Measurements from ENCODE around the gene PANX1. TPM values are rescaled to one million over a fixed set of nuclear protein-coding genes. Genes with fewer than 3 reads are reported as not detected.

Gene PANX1
- total RNA-seq, 1 donor from 2014 or later = 19.9 TPM

DNA sequence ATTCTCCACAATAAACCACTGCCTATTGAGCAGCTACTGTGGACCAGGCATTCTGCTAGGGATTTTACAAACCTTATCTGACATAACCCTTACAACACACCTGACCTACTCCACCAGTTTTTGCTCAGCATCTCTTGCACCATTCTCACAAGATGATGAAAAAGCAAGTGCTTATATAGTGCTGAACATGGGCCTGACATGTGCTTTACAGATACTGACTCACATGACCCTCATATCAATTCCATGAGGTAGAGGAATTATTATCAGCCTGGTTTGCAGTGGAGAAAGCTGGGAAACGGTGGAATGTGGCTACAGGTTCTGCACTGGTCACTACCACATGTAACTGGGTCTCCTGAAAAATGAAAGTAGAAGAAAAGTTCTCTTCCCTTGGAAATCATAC lies 37.5 kb upstream of the PANX1 start:
- Histone ChIP-seq H3K9me3 (replicated peaks) (peaks cover 21% of the 10 kb centered on the region), H3K4me3 (no peak overlapping the region), H3K36me3 (no peaks in the 10 kb centered on the region), H3K27me3 (ENCODE audit: low read depth) (no peaks in the 10 kb centered on the region), H3K4me1 (no peaks in the 10 kb centered on the region), H3K27ac (replicated peaks) (no peak overlapping the region)
- no peak for DNase-seq
- TF ChIP-seq, protein P1, sequence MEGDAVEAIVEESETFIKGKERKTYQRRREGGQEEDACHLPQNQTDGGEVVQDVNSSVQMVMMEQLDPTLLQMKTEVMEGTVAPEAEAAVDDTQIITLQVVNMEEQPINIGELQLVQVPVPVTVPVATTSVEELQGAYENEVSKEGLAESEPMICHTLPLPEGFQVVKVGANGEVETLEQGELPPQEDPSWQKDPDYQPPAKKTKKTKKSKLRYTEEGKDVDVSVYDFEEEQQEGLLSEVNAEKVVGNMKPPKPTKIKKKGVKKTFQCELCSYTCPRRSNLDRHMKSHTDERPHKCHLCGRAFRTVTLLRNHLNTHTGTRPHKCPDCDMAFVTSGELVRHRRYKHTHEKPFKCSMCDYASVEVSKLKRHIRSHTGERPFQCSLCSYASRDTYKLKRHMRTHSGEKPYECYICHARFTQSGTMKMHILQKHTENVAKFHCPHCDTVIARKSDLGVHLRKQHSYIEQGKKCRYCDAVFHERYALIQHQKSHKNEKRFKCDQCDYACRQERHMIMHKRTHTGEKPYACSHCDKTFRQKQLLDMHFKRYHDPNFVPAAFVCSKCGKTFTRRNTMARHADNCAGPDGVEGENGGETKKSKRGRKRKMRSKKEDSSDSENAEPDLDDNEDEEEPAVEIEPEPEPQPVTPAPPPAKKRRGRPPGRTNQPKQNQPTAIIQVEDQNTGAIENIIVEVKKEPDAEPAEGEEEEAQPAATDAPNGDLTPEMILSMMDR (IDR thresholded peaks at IDR 0.05; ENCODE audit: borderline replicate concordance) = no peak
- intact Hi-C loops (cut with micrococcal nuclease) = no loop called here

DNA sequence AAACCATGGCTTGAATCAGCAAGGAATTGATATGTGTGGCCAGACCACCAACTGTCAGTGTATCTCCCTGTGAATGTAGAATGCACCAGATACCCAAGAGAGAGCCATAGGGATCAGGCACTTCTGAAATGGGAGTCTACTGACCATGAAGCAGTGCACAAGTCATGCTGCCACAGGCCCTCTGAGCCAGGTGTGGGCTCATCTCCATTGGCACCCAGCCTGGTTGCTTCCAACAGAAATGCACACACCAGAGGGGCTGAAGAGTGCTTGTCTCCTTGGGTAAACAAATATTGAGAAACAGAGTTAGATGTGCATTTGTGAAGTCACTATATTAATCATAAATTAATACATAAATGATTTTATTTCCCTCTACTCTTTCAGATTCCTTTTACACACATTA lies 28.4 kb upstream of the PANX1 start:
- DNase-seq = no peak
- H3K27ac ChIP-seq (replicated peaks) = no peak overlapping the region
- no peak overlapping the region for H3K4me3 ChIP-seq
- no peaks in the 10 kb centered on the region for H3K4me1 ChIP-seq
- no peaks in the 10 kb centered on the region for H3K36me3 ChIP-seq
- peaks cover 34% of the 10 kb centered on the region for H3K9me3 ChIP-seq (replicated peaks)
- intact Hi-C loops (cut with micrococcal nuclease) = no loop called here
- H3K27me3 ChIP-seq (ENCODE audit: low read depth) = no peaks in the 10 kb centered on the region
- TF ChIP-seq, protein P1 (IDR thresholded peaks at IDR 0.05; ENCODE audit: borderline replicate concordance) = no peak

DNA sequence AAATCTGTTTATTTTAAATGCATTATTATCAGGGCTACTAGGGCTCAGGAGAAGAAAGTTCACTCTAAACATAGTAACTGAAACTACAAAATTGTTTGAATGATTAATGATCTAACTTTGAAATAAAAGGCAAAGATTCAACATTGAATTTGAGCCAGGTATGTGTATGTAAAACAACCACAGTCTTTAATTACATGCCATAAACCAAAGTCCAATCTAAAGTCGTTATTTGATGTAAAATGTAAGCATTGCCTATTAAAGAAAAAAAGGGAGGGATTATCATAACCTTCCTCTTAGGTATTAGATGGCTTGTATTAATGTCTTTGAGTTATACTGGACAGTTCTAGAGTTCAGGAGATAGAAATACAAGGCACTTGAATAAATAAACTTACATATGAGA lies 25.2 kb upstream of the PANX1 start:
- Histone ChIP-seq H3K4me1 (peaks cover 5% of the 10 kb centered on the region), H3K27me3 (ENCODE audit: low read depth) (no peaks in the 10 kb centered on the region), H3K27ac (replicated peaks) (no peak overlapping the region), H3K4me3 (no peak overlapping the region), H3K36me3 (no peaks in the 10 kb centered on the region), H3K9me3 (replicated peaks) (peaks cover 16% of the 10 kb centered on the region)
- intact Hi-C loops (cut with micrococcal nuclease) = no loop called here
- TF ChIP-seq, protein P1 (IDR thresholded peaks at IDR 0.05; ENCODE audit: borderline replicate concordance) = no peak
- no peak for DNase-seq

DNA sequence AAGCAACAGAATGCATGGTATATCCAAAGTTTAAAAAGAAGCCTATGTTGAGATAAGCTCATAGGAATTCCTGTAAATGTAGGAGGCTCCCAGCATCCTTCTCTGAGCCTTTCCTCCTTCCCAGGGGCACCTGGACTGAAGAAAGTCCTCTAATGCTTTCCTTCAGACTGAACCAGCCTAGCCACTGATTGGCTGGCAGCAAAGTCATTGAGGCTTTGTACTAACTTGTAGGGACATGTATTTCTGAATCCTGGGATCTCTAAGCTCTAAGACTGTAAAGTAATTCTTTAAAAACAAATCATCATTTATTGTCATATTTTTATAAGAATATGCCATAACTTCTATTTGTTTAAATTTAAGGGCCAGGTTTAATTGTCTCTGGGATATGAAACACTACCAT lies 23.9 kb upstream of the PANX1 start:
- Histone ChIP-seq H3K9me3 (replicated peaks) (peaks cover 19% of the 10 kb centered on the region), H3K36me3 (no peaks in the 10 kb centered on the region), H3K4me3 (no peak overlapping the region), H3K27ac (replicated peaks) (no peak overlapping the region), H3K4me1 (peaks cover 5% of the 10 kb centered on the region), H3K27me3 (ENCODE audit: low read depth) (no peaks in the 10 kb centered on the region)
- TF ChIP-seq, protein P1 (IDR thresholded peaks at IDR 0.05; ENCODE audit: borderline replicate concordance) = no peak
- intact Hi-C loops (cut with micrococcal nuclease) = no loop called here
- no peak for DNase-seq

DNA sequence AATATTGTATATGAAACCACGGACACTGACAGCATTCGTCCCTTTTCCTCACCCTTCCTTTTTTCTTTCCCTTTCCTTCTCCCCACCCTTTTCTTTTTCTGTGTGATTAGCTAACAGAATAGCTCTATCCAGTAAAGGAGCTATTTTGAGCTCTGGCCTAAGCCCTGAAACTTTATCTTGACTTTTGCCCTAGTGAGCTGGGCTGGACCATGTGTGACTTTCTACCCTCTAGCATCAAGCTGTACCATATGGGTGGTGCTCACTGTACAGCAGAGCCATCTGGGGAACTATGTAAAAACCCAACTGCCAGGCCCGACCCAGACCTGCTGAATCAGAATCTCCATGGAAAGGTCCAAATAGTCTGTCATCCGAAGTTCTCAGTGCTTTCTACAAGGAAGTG lies 21.9 kb upstream of the PANX1 start:
- TF ChIP-seq, protein P1 (IDR thresholded peaks at IDR 0.05; ENCODE audit: borderline replicate concordance) = no peak
- Histone ChIP-seq H3K9me3 (replicated peaks) (peaks cover 20% of the 10 kb centered on the region), H3K27me3 (ENCODE audit: low read depth) (no peaks in the 10 kb centered on the region), H3K27ac (replicated peaks) (peak overlapping the region; percentile 65), H3K4me1 (peaks cover 13% of the 10 kb centered on the region), H3K36me3 (no peaks in the 10 kb centered on the region), H3K4me3 (no peak overlapping the region)
- DNase-seq = no peak
- intact Hi-C loops (cut with micrococcal nuclease) = no loop called here

DNA sequence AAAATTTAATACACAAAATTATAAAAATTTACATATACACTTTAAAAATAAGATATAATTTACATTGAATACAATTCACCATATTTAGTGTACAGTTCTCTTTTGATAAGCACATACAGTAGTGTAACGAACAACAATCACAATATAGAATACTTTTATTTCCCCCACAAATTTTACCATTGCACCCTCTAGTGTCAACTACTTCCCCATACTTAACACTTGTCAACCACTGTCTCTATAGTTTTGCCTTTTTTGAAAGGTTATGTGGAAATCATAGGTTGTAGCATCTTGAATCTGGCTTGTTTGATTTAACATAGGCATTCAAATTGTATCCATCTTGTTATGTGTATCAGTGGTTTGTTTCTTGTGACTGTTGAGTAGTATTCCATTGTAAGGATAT lies 21.3 kb upstream of the PANX1 start:
- no peak for DNase-seq
- no peak overlapping the region for H3K27ac ChIP-seq (replicated peaks)

More for the DNA sequence above, 21.3 kb upstream of the PANX1 start:
- intact Hi-C loops (cut with micrococcal nuclease) = no loop called here
- TF ChIP-seq, protein P1 (IDR thresholded peaks at IDR 0.05; ENCODE audit: borderline replicate concordance) = no peak
- Histone ChIP-seq H3K4me1 (peaks cover 19% of the 10 kb centered on the region), H3K9me3 (replicated peaks) (peaks cover 20% of the 10 kb centered on the region), H3K36me3 (no peaks in the 10 kb centered on the region), H3K27me3 (ENCODE audit: low read depth) (no peaks in the 10 kb centered on the region), H3K4me3 (no peak overlapping the region)

All from left ventricle myocardium inferior (tissue), 1 donor.